LHCN-M2 (cell line): ENCODE results near the gene MND1. TPM values are rescaled to one million over a fixed set of nuclear protein-coding genes. Genes with fewer than 3 reads are reported as not detected.
"Not testable (repeated sequence)": the region's sequence is repeated elsewhere in the genome, so short reads cannot be mapped to it uniquely, and the experiment has no call there.

Experiments used
- DNase-seq: peaks from one replicate; pipeline ENCODE4 v3.0.0-alpha.2; 2012; ENCODE audit warnings: low read depth
- total RNA-seq: library from RNA; depleted of rRNA; stranded (reverse); fragments of >200 nt; gene quantifications from 2 replicates; pipeline ENCODE4 v1.2.3, GENCODE V29; 2014; rRNA removed

MND1 gene
- total RNA-seq, 1 experiment from 2014 or later: 15.8 TPM

- DNase-seq: no peak
These were observed 94.6 kb downstream of the MND1 start for GRCh38 chr4:153438916-153439756.

- DNase-seq: no peak
These were observed 95.3 kb downstream of the MND1 start for GRCh38 chr4:153439831-153440230.

GRCh38 chr4:153440475-153440874 is 96.0 kb downstream of the MND1 start:
- no peak for DNase-seq

- peak; percentile 62 for DNase-seq
These were observed 102.9 kb downstream of the MND1 start for GRCh38 chr4:153447175-153447905.

GRCh38 chr4:153448003-153448731 is 103.7 kb downstream of the MND1 start:
- DNase-seq: no peak

- no peak for DNase-seq
These were observed 104.8 kb downstream of the MND1 start for GRCh38 chr4:153449338-153449737.

GRCh38 chr4:153450544-153450917 is 106.0 kb downstream of the MND1 start:
- no peak for DNase-seq

GRCh38 chr4:153451145-153451544 is 106.7 kb downstream of the MND1 start:
- DNase-seq: peak; percentile 41

GRCh38 chr4:153451911-153452657 is 107.6 kb downstream of the MND1 start:
- DNase-seq: no peak

- no peak for DNase-seq
These were observed 108.3 kb downstream of the MND1 start for GRCh38 chr4:153452658-153453378.

GRCh38 chr4:153453402-153453801 is 108.9 kb downstream of the MND1 start:
- DNase-seq: no peak

- no peak for DNase-seq
These were observed 114.5 kb downstream of the MND1 start for GRCh38 chr4:153458969-153459368.

- not testable (repeated sequence) for DNase-seq
These were observed 117.1 kb downstream of the MND1 start for GRCh38 chr4:153461549-153461948.

- peak; percentile 92 for DNase-seq
These were observed 119.6 kb downstream of the MND1 start for GRCh38 chr4:153464068-153464467.

Other genes starting within 250 kb of the MND1 start
- 11.0 and 11.5 TPM in 2 replicates for gene TRIM2, start 140.2 kb upstream of the MND1 start, total RNA-seq
- 6.8 and 7.2 TPM in 2 replicates for gene TMEM131L, start 121.7 kb downstream of the MND1 start, total RNA-seq